Limb (tissue), 2 donors: ENCODE data around the gene C1orf210.
A peak's percentile ranks its signal among the peaks of the same experiment; 100 is the strongest.

Source experiments
- DNase-seq, 2 donors: peaks; one replicate each; pipeline ENCODE4 v3.0.0-alpha.2; 2016; ENCODE audit errors: extremely low spot score in 2 of 2

Gene C1orf210

GRCh38 chr1:43250351-43250761 is 35.0 kb downstream of the C1orf210 start:
- no peak for DNase-seq

GRCh38 chr1:43247256-43247921 is 38.0 kb downstream of the C1orf210 start:
- no peak for DNase-seq

- no peak for DNase-seq
These were observed 38.7 kb downstream of the C1orf210 start for GRCh38 chr1:43246466-43247213.

GRCh38 chr1:43243299-43243698 is 42.1 kb downstream of the C1orf210 start:
- no peak for DNase-seq

GRCh38 chr1:43241413-43241836 is 44.0 kb downstream of the C1orf210 start:
- DNase-seq, result no peak

- no peak for DNase-seq
These were observed 45.9 kb downstream of the C1orf210 start for GRCh38 chr1:43239484-43239883.

- DNase-seq, result no peak
These were observed 46.4 kb downstream of the C1orf210 start for GRCh38 chr1:43238991-43239469.

GRCh38 chr1:43238085-43238484 is 47.3 kb downstream of the C1orf210 start:
- DNase-seq, result peak; percentile 16 to 45

GRCh38 chr1:43237121-43237520 is 48.3 kb downstream of the C1orf210 start:
- no peak for DNase-seq

GRCh38 chr1:43235451-43236121 is 49.8 kb downstream of the C1orf210 start:
- DNase-seq, result no peak

GRCh38 chr1:43235040-43235439 is 50.3 kb downstream of the C1orf210 start:
- DNase-seq, result no peak

GRCh38 chr1:43234267-43234666 is 51.1 kb downstream of the C1orf210 start:
- DNase-seq, result no peak

- no peak for DNase-seq
These were observed 51.8 kb downstream of the C1orf210 start for GRCh38 chr1:43233631-43234030.

- DNase-seq, result no peak
These were observed 52.9 kb downstream of the C1orf210 start for GRCh38 chr1:43232482-43232881.

- no peak for DNase-seq
These were observed 53.3 kb downstream of the C1orf210 start for GRCh38 chr1:43232074-43232473.
